A549 (cell line): Measurements from ENCODE around the gene GCM1. TPM values are rescaled to one million over a fixed set of nuclear protein-coding genes. Genes with fewer than 3 reads are reported as not detected.

Experiments used
- ATAC-seq, 2 experiments: fragments of 200-7000 bp in 1 of 2; fragments of >200 bp in 1 of 2; cut with Nextera tagmentation in 1 of 2; cut with Tn5 transposase in 1 of 2; 3 replicates each; pipeline versions ENCODE4 v1.8.0 to v1.9.1; 2018 to 2020; ENCODE audit warnings: mild to moderate bottlenecking in 1 of 2, moderate library complexity in 1 of 2
- CTCF ChIA-PET: fragments of 300-600 bp; sonication (Branson Sonifier 250); formaldehyde crosslinking; extraction: SDS; loops from one replicate; lab custom pipeline; 2021; ENCODE audit warnings: antibody characterized with exemption, inconsistent platforms; lab: Yijun Ruan, JAX
- POLR2A ChIA-PET: fragments of 350-600 bp; formaldehyde crosslinking; extraction: SDS; loops from one replicate; lab custom pipeline; 2021; ENCODE audit warnings: antibody characterized with exemption, inconsistent platforms; lab: Yijun Ruan, JAX
- DNase-seq, 2 experiments: peaks; one replicate each; pipeline versions ENCODE4 v3.0.0 to v3.0.0-alpha.2; 2011 to 2016; ENCODE audit warnings: low read depth in 1 of 2, low spot score in 1 of 2
- FAIRE-seq: peaks from 2 replicates; lab custom pipeline; 2011; peaks lifted over from hg19 to GRCh38; lab: Jason Lieb, UNC
- H3K27ac ChIP-seq, 2 experiments: fragments of >200 bp; sonication (Bioruptor Twin); formaldehyde crosslinking; 3 replicates each; pipeline ENCODE4 v1.5.1; 2016 to 2017
- H3K4me1 ChIP-seq: fragments of >200 bp; sonication (Bioruptor Twin); formaldehyde crosslinking; 3 replicates; pipeline ENCODE4 v1.6.1; 2016
- H3K4me2 ChIP-seq: fragments of >200 bp; sonication (Bioruptor Twin); formaldehyde crosslinking; 3 replicates; pipeline ENCODE4 v1.6.1; 2016
- H3K4me3 ChIP-seq: fragments of >200 bp; sonication (Bioruptor Twin); formaldehyde crosslinking; 3 replicates; pipeline ENCODE4 v1.5.1; 2016
- H3K9me3 ChIP-seq: fragments of >200 bp; sonication (Bioruptor Twin); formaldehyde crosslinking; 3 replicates; pipeline ENCODE4 v1.6.1; 2016
- CEBPB ChIP-seq, 2 experiments: fragments of >200 bp in 1 of 2; sonication (Bioruptor Twin) in 1 of 2; formaldehyde crosslinking in 1 of 2; IDR thresholded peaks; 2 replicates each; pipeline ENCODE4 v1.6.1; 2012 to 2016
- E2F6 ChIP-seq: IDR thresholded peaks from 2 replicates; pipeline ENCODE4 v1.6.1; 2012; ENCODE audit warnings: low read depth, borderline replicate concordance
- ELK1 ChIP-seq: fragments of 150-350 bp; IDR thresholded peaks from 2 replicates; pipeline ENCODE4 v1.6.1; 2014; ENCODE audit warnings: low read depth, mild to moderate bottlenecking, low read length
- EP300 ChIP-seq, 2 experiments: fragments of >200 bp; sonication (Bioruptor Twin); formaldehyde crosslinking; IDR thresholded peaks; 2 replicates in 1 of 2; 3 replicates in 1 of 2; pipeline ENCODE4 v1.6.1; 2016 to 2017
- FOSB ChIP-seq: fragments of 250-450 bp; sonication (Bioruptor Pico); IDR thresholded peaks from 2 replicates; pipeline ENCODE4 v1.5.0; 2020; ENCODE audit warnings: mild to moderate bottlenecking, moderate library complexity
- FOXS1 ChIP-seq: fragments of 250-450 bp; sonication (Bioruptor Pico); IDR thresholded peaks from 2 replicates; pipeline ENCODE4 v1.5.0; 2020; ENCODE audit warnings: mild to moderate bottlenecking, moderate library complexity
- GATA3 ChIP-seq: IDR thresholded peaks from 2 replicates; pipeline ENCODE4 v1.6.1; 2012; ENCODE audit warnings: borderline replicate concordance
- HEYL ChIP-seq: fragments of 250-450 bp; sonication (Bioruptor Pico); IDR thresholded peaks from 2 replicates; pipeline ENCODE4 v1.8.0; 2021; ENCODE audit warnings: mild to moderate bottlenecking, moderate library complexity
- HMGXB4 ChIP-seq: fragments of 250-450 bp; sonication (Bioruptor Pico); IDR thresholded peaks from 2 replicates; pipeline ENCODE4 v1.5.0; 2021; ENCODE audit warnings: mild to moderate bottlenecking, moderate library complexity, borderline replicate concordance
- HOXB13 ChIP-seq: fragments of 250-450 bp; sonication (Bioruptor Pico); IDR thresholded peaks from 2 replicates; pipeline ENCODE4 v1.5.0; 2020; ENCODE audit warnings: low read depth, mild to moderate bottlenecking, moderate library complexity
- JUNB ChIP-seq: fragments of >200 bp; sonication (Bioruptor Twin); formaldehyde crosslinking; IDR thresholded peaks from 2 replicates; pipeline ENCODE4 v1.6.1; 2016
- KDM5A ChIP-seq: fragments of 200-600 bp; sonication (generic); IDR thresholded peaks from 2 replicates; pipeline ENCODE4 v1.6.1; 2016; ENCODE audit warnings: antibody characterized with exemption, mild to moderate bottlenecking
- MAFK ChIP-seq: fragments of 450-650 bp; IDR thresholded peaks from 2 replicates; pipeline ENCODE4 v1.6.1; 2014; ENCODE audit not compliant: partially characterized antibody
- MAZ ChIP-seq: fragments of 150-350 bp; IDR thresholded peaks from 2 replicates; pipeline ENCODE4 v1.6.1; 2014; ENCODE audit warnings: antibody characterized with exemption, low read depth, low read length, borderline replicate concordance
- NR3C1 ChIP-seq: fragments of >200 bp; sonication (Bioruptor Twin); formaldehyde crosslinking; IDR thresholded peaks from 3 replicates; pipeline ENCODE4 v1.6.1; 2017
- PHF8 ChIP-seq: fragments of 200-600 bp; sonication (generic); IDR thresholded peaks from 2 replicates; pipeline ENCODE4 v1.6.1; 2016; ENCODE audit warnings: low read depth, mild to moderate bottlenecking, antibody characterized with exemption, moderate library complexity, borderline replicate concordance
- POLR2A ChIP-seq: IDR thresholded peaks from 2 replicates; pipeline ENCODE4 v1.6.1; 2012; ENCODE audit warnings: mild to moderate bottlenecking, low read length
- RAD21 ChIP-seq, 2 experiments: fragments of >200 bp in 1 of 2; sonication (Bioruptor Twin) in 1 of 2; formaldehyde crosslinking in 1 of 2; IDR thresholded peaks in 1 of 2; conservative IDR thresholded peaks in 1 of 2; 2 replicates in 1 of 2; 3 replicates in 1 of 2; pipeline ENCODE4 v1.6.1; 2012 to 2018; ENCODE audit warnings: inconsistent platforms in 1 of 2
- RARB ChIP-seq: fragments of 250-450 bp; sonication (Bioruptor Pico); IDR thresholded peaks from 2 replicates; pipeline ENCODE4 v1.8.0; 2021; ENCODE audit warnings: mild to moderate bottlenecking, moderate library complexity
- REST ChIP-seq: fragments of 200-600 bp; sonication (generic); IDR thresholded peaks from 2 replicates; pipeline ENCODE4 v1.6.1; 2016; ENCODE audit warnings: antibody characterized with exemption, mild to moderate bottlenecking, moderate library complexity
- RFX5 ChIP-seq: fragments of 450-650 bp; IDR thresholded peaks from 2 replicates; pipeline ENCODE4 v1.7.1; 2014; ENCODE audit warnings: antibody characterized with exemption, mild to moderate bottlenecking, moderate library complexity
- TFCP2L1 ChIP-seq: fragments of 250-450 bp; sonication (Bioruptor Pico); IDR thresholded peaks from 2 replicates; pipeline ENCODE4 v1.5.0; 2021; ENCODE audit warnings: mild to moderate bottlenecking
- TP53 ChIP-seq: fragments of 250-450 bp; sonication (Bioruptor Pico); IDR thresholded peaks from 2 replicates; pipeline ENCODE4 v1.5.0; 2021; ENCODE audit warnings: mild to moderate bottlenecking, moderate library complexity
- USF2 ChIP-seq: fragments of 450-650 bp; IDR thresholded peaks from 2 replicates; pipeline ENCODE4 v1.6.1; 2014; ENCODE audit warnings: antibody characterized with exemption
- ZC3H11A ChIP-seq: fragments of 450-650 bp; IDR thresholded peaks from 2 replicates; pipeline ENCODE4 v1.6.1; 2014; ENCODE audit warnings: antibody characterized with exemption, mild to moderate bottlenecking
- ZFP36 ChIP-seq: fragments of 450-650 bp; IDR thresholded peaks from 2 replicates; pipeline ENCODE4 v1.6.1; 2014; ENCODE audit warnings: borderline replicate concordance; ENCODE audit not compliant: partially characterized antibody
- ZSCAN20 ChIP-seq: fragments of 250-450 bp; sonication (Bioruptor Pico); IDR thresholded peaks from 2 replicates; pipeline ENCODE4 v1.8.0; 2022; ENCODE audit warnings: mild to moderate bottlenecking, moderate library complexity
- WGBS: methylation state at CpG from one replicate; pipeline ENCODE4 v1.1.6; 2017; ENCODE audit errors: missing lambda C conversion rate; 5-methylcytosine and 5-hydroxymethylcytosine counted together
- polyA plus RNA-seq, 4 experiments: library from polyadenylated mRNA; depleted of rRNA in 3 of 4; stranded (reverse); fragments of >200 nt; fragmentation: RNase III in 1 of 4; extraction: RNeasy Plus Mini Kit Qiagen cat#74134 plus additional on column Dnase treatment in 1 of 4; gene quantifications; 2 replicates in 3 of 4; 3 replicates in 1 of 4; pipeline ENCODE4 v1.2.3, GENCODE V29; 2011 to 2017

The GCM1 gene
- polyA plus RNA-seq, 2 of the 4 experiments (the other 2 are of a cell fraction), result 0.03 to 0.08 TPM

- CTCF ChIA-PET, result interaction anchor here (0.6 to 1.1 kb wide), 3 partner anchors 9 to 295 kb away, joined by 3 to 4 read pairs (median 3); no protein-coding TSS in a partner anchor
- H3K27ac ChIP-seq, result no peak overlapping the region
- no peaks in the 10 kb centered on the region for H3K9me3 ChIP-seq
- no peak overlapping the region for H3K4me3 ChIP-seq
- ATAC-seq, result no peak
- no peaks in the 10 kb centered on the region for H3K4me1 ChIP-seq
- no peak overlapping the region for H3K4me2 ChIP-seq
- FAIRE-seq, result no peak
- POLR2A ChIA-PET, result no interaction called here
- no peak for TF ChIP-seq ZFP36
- TF ChIP-seq CEBPB (IDR thresholded peaks at IDR 0.05), result no peak
- TF ChIP-seq MAZ, result no peak
- TF ChIP-seq REST, result no peak
- TF ChIP-seq EP300 (IDR thresholded peaks at IDR 0.05), result no peak
- no peak for TF ChIP-seq HMGXB4
- TF ChIP-seq HEYL, result no peak
- TF ChIP-seq ZSCAN20 (CRISPR knock-in tag), result no peak
- TF ChIP-seq RARB (CRISPR knock-in tag), result no peak
- TF ChIP-seq RAD21 (conservative IDR thresholded peaks at IDR 0.05 in 1 of 2, IDR thresholded peaks at IDR 0.05 in 1 of 2), result no peak
- no peak for TF ChIP-seq POLR2A
- no peak for DNase-seq
Measured at GRCh38 chr6:53189554-53189953, 40.9 kb upstream of the GCM1 start.

- FAIRE-seq, result no peak
Measured at GRCh38 chr6:53188833-53189232, 40.2 kb upstream of the GCM1 start.

GRCh38 chr6:53180678-53181077 lies 32.0 kb upstream of the GCM1 start:
- POLR2A ChIA-PET, result no interaction called here
- no peak for TF ChIP-seq MAFK
- no peak for TF ChIP-seq RFX5
- TF ChIP-seq TFCP2L1, result no peak
- no peak for TF ChIP-seq PHF8
- no peak for TF ChIP-seq ELK1
- no peak for TF ChIP-seq HOXB13 (CRISPR knock-in tag)
- TF ChIP-seq USF2, result no peak
- TF ChIP-seq TP53 (CRISPR knock-in tag), result no peak
- TF ChIP-seq KDM5A, result no peak
- TF ChIP-seq FOXS1, result no peak
- no peak for TF ChIP-seq FOSB (CRISPR knock-in tag)
- no peak for TF ChIP-seq GATA3
- no peak for TF ChIP-seq JUNB
- TF ChIP-seq NR3C1, result no peak
- TF ChIP-seq ZFP36, result no peak

More at GRCh38 chr6:53188833-53189232, 40.2 kb upstream of the GCM1 start:
- Histone ChIP-seq H3K4me3 (no peak overlapping the region), H3K4me1 (no peaks in the 10 kb centered on the region), H3K4me2 (no peak overlapping the region), H3K27ac (no peak overlapping the region), H3K9me3 (no peaks in the 10 kb centered on the region)
- ATAC-seq (no peak), DNase-seq (no peak)
- ChIA-PET POLR2A (no interaction called here), CTCF (interaction anchor here (0.7 kb wide), 1 partner anchor 295 kb away, joined by 3 read pairs; no protein-coding TSS in a partner anchor)
- WGBS, result 86% methylated on average over 2 of the region's 2 CpGs
- TF ChIP-seq MAFK (peak; percentile 82), ZC3H11A (no peak), E2F6 (no peak)

More at GRCh38 chr6:53180678-53181077, 32.0 kb upstream of the GCM1 start:
- WGBS, result 82% methylated on average over 4 of the region's 5 CpGs
- Histone ChIP-seq H3K4me1 (no peaks in the 10 kb centered on the region), H3K27ac (no peak overlapping the region), H3K4me3 (no peak overlapping the region), H3K4me2 (no peak overlapping the region), H3K9me3 (no peaks in the 10 kb centered on the region)
- CTCF ChIA-PET, result interaction anchor here (0.8 kb wide), 1 partner anchor 8 kb away, joined by 3 read pairs; no protein-coding TSS in a partner anchor
- ATAC-seq, result no peak
- FAIRE-seq, result no peak
- no peak for DNase-seq
